ENCODE results near the gene B4GAT1.

DNA sequence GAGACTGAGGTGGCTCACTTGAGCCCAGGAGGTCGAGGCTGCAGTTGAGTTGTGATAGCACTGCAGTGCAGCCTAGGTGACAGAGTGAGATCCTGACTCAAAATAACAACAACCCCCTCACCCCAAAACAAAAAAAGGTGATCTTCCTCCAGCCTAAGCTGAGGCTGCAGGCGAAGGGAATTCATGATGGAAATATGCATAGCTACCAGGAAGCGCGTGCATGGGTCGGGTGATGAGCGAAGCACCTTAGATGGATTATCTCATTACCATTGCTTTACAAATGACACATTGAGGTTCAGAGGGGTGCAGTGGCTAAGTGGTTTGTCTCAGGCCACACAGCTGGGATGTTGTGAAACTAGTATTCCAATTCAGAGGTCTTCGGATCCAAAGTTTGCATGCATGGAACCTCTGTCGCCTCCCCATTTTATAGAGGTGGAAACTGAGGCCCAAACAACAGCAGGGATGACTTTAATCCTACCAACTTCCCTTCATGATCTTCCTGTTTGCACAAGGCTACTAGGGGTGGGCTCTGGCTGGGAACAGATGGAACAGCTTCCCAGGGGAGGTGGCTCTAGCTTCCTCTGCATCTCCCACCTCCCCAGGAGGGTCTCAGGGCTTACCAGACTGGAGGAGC lies 19.5 kb upstream of the B4GAT1 start:
- TF ChIP-seq EP300 (IDR thresholded peaks at IDR 0.05), result no peak
- TF ChIP-seq POLR2AphosphoS5 (IDR thresholded peaks at IDR 0.05), result no peak
- TF ChIP-seq POLR2A (IDR thresholded peaks at IDR 0.05), result no peak
- TF ChIP-seq, protein P1, sequence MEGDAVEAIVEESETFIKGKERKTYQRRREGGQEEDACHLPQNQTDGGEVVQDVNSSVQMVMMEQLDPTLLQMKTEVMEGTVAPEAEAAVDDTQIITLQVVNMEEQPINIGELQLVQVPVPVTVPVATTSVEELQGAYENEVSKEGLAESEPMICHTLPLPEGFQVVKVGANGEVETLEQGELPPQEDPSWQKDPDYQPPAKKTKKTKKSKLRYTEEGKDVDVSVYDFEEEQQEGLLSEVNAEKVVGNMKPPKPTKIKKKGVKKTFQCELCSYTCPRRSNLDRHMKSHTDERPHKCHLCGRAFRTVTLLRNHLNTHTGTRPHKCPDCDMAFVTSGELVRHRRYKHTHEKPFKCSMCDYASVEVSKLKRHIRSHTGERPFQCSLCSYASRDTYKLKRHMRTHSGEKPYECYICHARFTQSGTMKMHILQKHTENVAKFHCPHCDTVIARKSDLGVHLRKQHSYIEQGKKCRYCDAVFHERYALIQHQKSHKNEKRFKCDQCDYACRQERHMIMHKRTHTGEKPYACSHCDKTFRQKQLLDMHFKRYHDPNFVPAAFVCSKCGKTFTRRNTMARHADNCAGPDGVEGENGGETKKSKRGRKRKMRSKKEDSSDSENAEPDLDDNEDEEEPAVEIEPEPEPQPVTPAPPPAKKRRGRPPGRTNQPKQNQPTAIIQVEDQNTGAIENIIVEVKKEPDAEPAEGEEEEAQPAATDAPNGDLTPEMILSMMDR (IDR thresholded peaks at IDR 0.05), result no peak

All from upper lobe of left lung (tissue), 4 donors.